OCI-LY7 (cell line): Measurements from ENCODE around the gene FAM186B. TPM values are rescaled to one million over a fixed set of nuclear protein-coding genes. Genes with fewer than 3 reads are reported as not detected.

Source experiments
- BruUV-seq: library from RNA; stranded (reverse); fragments of 400-500 nt; replicated peaks from 2 replicates; lab custom pipeline; 2021; lab: Mats Ljungman, UMichigan
- CTCF ChIA-PET: fragments of 300-600 bp; sonication (Branson Sonifier 250); formaldehyde crosslinking; loops from one replicate; lab custom pipeline; 2022; ENCODE audit warnings: antibody characterized with exemption; ENCODE audit not compliant: unreplicated experiment; lab: Charles Lee
- POLR2A ChIA-PET: fragments of 300-600 bp; sonication (Branson Sonifier 250); formaldehyde crosslinking; loops from one replicate; lab custom pipeline; 2022; ENCODE audit warnings: antibody characterized with exemption; lab: Charles Lee
- DNase-seq: peaks from one replicate; pipeline ENCODE4 v3.0.0-alpha.2; 2015; ENCODE audit warnings: low spot score
- H2AFZ ChIP-seq: fragments of 200-600 bp; sonication (generic), shearing (Covaris generic); 2 replicates; pipeline ENCODE4 v1.6.1; 2014; ENCODE audit warnings: mild to moderate bottlenecking, antibody characterized with exemption, low read length, moderate library complexity
- H3K27ac ChIP-seq: fragments of 200-600 bp; sonication (generic); 2 replicates; pipeline ENCODE4 v1.5.1; 2014; ENCODE audit warnings: mixed run types, low read depth, mild to moderate bottlenecking, moderate library complexity, low read length, inconsistent platforms; ENCODE audit not compliant: poor library complexity, severe bottlenecking
- H3K36me3 ChIP-seq: fragments of 200-600 bp; sonication (generic); 2 replicates; pipeline ENCODE4 v1.6.1; 2014; ENCODE audit warnings: mild to moderate bottlenecking, antibody characterized with exemption, low read length, moderate library complexity, mixed read lengths; ENCODE audit not compliant: insufficient read depth
- H3K4me1 ChIP-seq: fragments of 200-600 bp; sonication (generic); 2 replicates; pipeline ENCODE4 v1.5.1; 2014; ENCODE audit warnings: mild to moderate bottlenecking, low read length; ENCODE audit not compliant: insufficient read depth, poor library complexity, severe bottlenecking
- H3K4me2 ChIP-seq: fragments of 200-600 bp; sonication (generic); 2 replicates; pipeline ENCODE4 v1.6.1; 2014; ENCODE audit warnings: mild to moderate bottlenecking, low read length
- H3K4me3 ChIP-seq: fragments of 200-600 bp; sonication (generic); 2 replicates; pipeline ENCODE4 v1.5.1; 2014; ENCODE audit warnings: mild to moderate bottlenecking, low read depth, low read length; ENCODE audit not compliant: poor library complexity, severe bottlenecking
- H3K79me2 ChIP-seq: fragments of 200-600 bp; sonication (generic); 2 replicates; pipeline ENCODE4 v1.6.1; 2016; ENCODE audit warnings: low read depth, mild to moderate bottlenecking, low read length, moderate library complexity, mixed read lengths; ENCODE audit not compliant: insufficient read depth
- H3K9me2 ChIP-seq: fragments of 200-600 bp; sonication (generic); 2 replicates; pipeline ENCODE4 v1.6.1; 2016; ENCODE audit warnings: mild to moderate bottlenecking, low read length, mixed read lengths; ENCODE audit not compliant: insufficient read depth
- H3K9me3 ChIP-seq: fragments of 200-600 bp; sonication (generic); 2 replicates; pipeline ENCODE4 v1.6.1; 2014; ENCODE audit warnings: mild to moderate bottlenecking, mixed run types, low read length, mixed read lengths
- H4K20me1 ChIP-seq: fragments of 200-600 bp; sonication (generic); 2 replicates; pipeline ENCODE4 v1.6.1; 2014; ENCODE audit warnings: mild to moderate bottlenecking, antibody characterized with exemption, low read length, moderate library complexity, mixed read lengths; ENCODE audit not compliant: insufficient read depth
- CTCF ChIP-seq: fragments of 200-600 bp; sonication (generic); conservative IDR thresholded peaks from 2 replicates; pipeline ENCODE4 v1.5.1; 2014; ENCODE audit warnings: mild to moderate bottlenecking, antibody characterized with exemption, low read length, moderate library complexity, mixed read lengths
- EZH2phosphoT487 ChIP-seq: fragments of 200-600 bp; sonication (generic); IDR thresholded peaks from 2 replicates; pipeline ENCODE4 v1.6.1; 2018; ENCODE audit warnings: low read depth, borderline replicate concordance, mild to moderate bottlenecking, mixed run types, antibody characterized with exemption, low read length, moderate library complexity, mixed read lengths
- intact Hi-C: fragments of 100-400 bp; cut with micrococcal nuclease; formaldehyde crosslinking; loops from one replicate; pipeline ENCODE4 v1.10.0; 2022; ENCODE audit not compliant: unreplicated experiment
- total RNA-seq, 2 experiments: library from RNA; depleted of rRNA in 1 of 2; stranded (reverse); fragments of >200 nt in 1 of 2; shearing (Covaris generic) in 1 of 2; gene quantifications; 2 replicates each; pipeline ENCODE4 v1.2.3, GENCODE V29; 2014 to 2022

FAM186B gene
- total RNA-seq, 2 experiments from 2014 or later = 0.60 to 2.8 TPM

DNA sequence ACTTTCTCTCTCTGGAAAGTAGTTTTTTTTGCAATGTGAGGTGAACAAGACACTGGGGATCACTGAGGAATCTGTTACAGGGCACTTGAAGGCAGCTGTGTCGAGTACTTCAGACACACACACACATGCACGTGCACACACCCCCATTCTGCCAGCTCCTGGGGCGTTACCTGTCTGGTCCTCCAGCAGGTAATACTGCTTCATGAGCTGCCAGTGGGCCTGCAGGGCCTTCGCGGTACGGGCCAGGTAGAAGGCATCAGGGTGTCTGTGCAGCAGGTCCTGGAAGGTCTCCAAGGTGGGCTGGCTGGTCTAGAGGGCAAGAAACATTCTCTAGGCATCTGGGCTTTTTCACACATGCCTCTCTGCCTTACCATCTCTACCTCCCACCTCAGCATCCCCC, 42.6 kb downstream of the FAM186B start:
- TF ChIP-seq EZH2phosphoT487 (no peak), CTCF (no peak)
- H3K9me2 ChIP-seq = no peaks in the 10 kb centered on the region
- POLR2A ChIA-PET = interaction anchor here (0.8 to 1.7 kb wide), 3 partner anchors 10 to 12 kb away, joined by 3 to 4 read pairs (median 3); no protein-coding TSS in a partner anchor
- intact Hi-C loops = no loop called here
- DNase-seq = no peak
- H3K4me1 ChIP-seq = peaks cover 8% of the 10 kb centered on the region
- no peak overlapping the region for H3K27ac ChIP-seq
- no peak overlapping the region for H3K4me2 ChIP-seq
- H3K4me3 ChIP-seq = no peak overlapping the region
- peaks cover 73% of the 10 kb centered on the region for H3K36me3 ChIP-seq
- no peaks in the 10 kb centered on the region for H3K9me3 ChIP-seq
- CTCF ChIA-PET = no interaction called here
- peaks cover 12% of the 10 kb centered on the region for H3K79me2 ChIP-seq
- no peaks in the 10 kb centered on the region for H4K20me1 ChIP-seq
- no TSS peak for BruUV-seq
- no peak overlapping the region for H2AFZ ChIP-seq

DNA sequence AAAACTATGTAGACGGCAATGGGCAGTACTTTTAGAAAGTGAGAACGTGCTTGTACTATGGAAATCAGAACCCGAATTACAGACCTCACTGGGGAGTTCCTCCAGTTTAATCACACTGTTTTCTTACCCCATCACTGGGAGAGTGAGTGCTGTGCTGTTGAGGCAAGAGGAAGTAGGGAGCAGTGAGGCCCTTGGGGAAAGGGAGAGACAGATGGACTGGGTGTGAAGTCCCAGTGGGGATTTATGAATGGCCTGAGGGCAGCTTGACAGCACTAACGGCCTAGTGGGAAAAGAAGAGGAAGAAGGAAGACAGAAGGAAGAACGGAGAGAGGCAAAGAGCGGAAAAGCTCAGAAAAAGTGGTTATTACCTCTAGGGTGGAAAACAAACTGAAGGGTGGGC, 43.2 kb downstream of the FAM186B start:
- Histone ChIP-seq H4K20me1 (no peaks in the 10 kb centered on the region), H3K79me2 (peaks cover 8% of the 10 kb centered on the region), H3K9me2 (no peaks in the 10 kb centered on the region), H3K4me2 (no peak overlapping the region), H3K36me3 (peaks cover 79% of the 10 kb centered on the region), H3K27ac (no peak overlapping the region), H3K4me1 (peaks cover 7% of the 10 kb centered on the region), H2AFZ (no peak overlapping the region), H3K9me3 (no peaks in the 10 kb centered on the region), H3K4me3 (no peak overlapping the region)
- DNase-seq = no peak
- no TSS peak for BruUV-seq
- intact Hi-C loops = no loop called here
- POLR2A ChIA-PET = interaction anchor here (1.2 to 1.7 kb wide), 3 partner anchors 9 to 231 kb away, joined by 3 to 4 read pairs (median 3); no protein-coding TSS in a partner anchor
- no peak for TF ChIP-seq CTCF
- no peak for TF ChIP-seq EZH2phosphoT487
- CTCF ChIA-PET = no interaction called here

DNA sequence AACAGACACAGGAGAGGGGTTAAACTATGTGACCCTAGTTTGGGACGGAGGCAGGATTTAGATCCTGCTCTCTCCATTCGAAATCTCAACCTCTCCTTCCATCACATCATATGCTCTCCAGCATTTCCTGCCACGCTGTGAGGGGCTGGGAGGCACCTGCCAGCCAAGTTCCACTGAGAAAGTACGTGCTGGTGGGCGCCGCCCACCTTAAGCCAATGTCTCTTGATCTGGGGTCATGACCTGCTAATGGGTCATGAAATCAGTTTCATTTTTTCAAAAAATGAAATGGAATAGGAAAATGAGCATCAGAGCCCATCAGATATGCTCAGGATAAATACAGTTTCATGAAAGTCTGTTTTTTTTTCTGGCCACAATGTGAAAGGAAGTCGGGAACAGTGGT, 44.7 kb downstream of the FAM186B start:
- no peak overlapping the region for H3K4me3 ChIP-seq
- no peak for DNase-seq
- no peaks in the 10 kb centered on the region for H3K79me2 ChIP-seq
- H3K4me2 ChIP-seq = no peak overlapping the region
- H4K20me1 ChIP-seq = no peaks in the 10 kb centered on the region
- H3K4me1 ChIP-seq = no peaks in the 10 kb centered on the region
- H3K36me3 ChIP-seq = peaks cover 88% of the 10 kb centered on the region
- no TSS peak for BruUV-seq
- ChIA-PET CTCF (interaction anchor here (0.7 kb wide), 1 partner anchor 267 kb away, joined by 3 read pairs; no protein-coding TSS in a partner anchor), POLR2A (interaction anchor here (1.2 kb wide), 1 partner anchor 229 kb away, joined by 3 read pairs; no protein-coding TSS in a partner anchor)
- no peak overlapping the region for H3K27ac ChIP-seq
- TF ChIP-seq CTCF (no peak), EZH2phosphoT487 (no peak)
- H3K9me2 ChIP-seq = no peaks in the 10 kb centered on the region
- no peaks in the 10 kb centered on the region for H3K9me3 ChIP-seq
- no peak overlapping the region for H2AFZ ChIP-seq
- intact Hi-C loops = no loop called here
